HepG2 (cell line): Measurements from ENCODE around the gene OR2S2. TPM values are rescaled to one million over a fixed set of nuclear protein-coding genes. Genes with fewer than 3 reads are reported as not detected.

Source experiments
- ATAC-seq: fragments of 200-7000 bp; cut with Tn5 transposase; 3 replicates; pipeline ENCODE4 v1.9.1; 2020; ENCODE audit warnings: mild to moderate bottlenecking, moderate library complexity
- BruUV-seq: library from RNA; stranded (reverse); fragments of 400-500 nt; replicated peaks from 2 replicates; lab custom pipeline; 2021; lab: Mats Ljungman, UMichigan
- CTCF ChIA-PET: fragments of 300-600 bp; formaldehyde crosslinking; extraction: SDS; loops from one replicate; lab custom pipeline; 2021; ENCODE audit warnings: low total read pairs, inconsistent platforms, low intra/inter-chr PET ratio; lab: Yijun Ruan, JAX
- POLR2A ChIA-PET: fragments of 350-600 bp; sonication (Branson Sonifier 250); formaldehyde crosslinking; loops from one replicate; lab custom pipeline; 2020; ENCODE audit warnings: antibody characterized with exemption, inconsistent platforms; lab: Yijun Ruan, JAX
- DNase-seq: peaks from one replicate; pipeline ENCODE4 v3.0.0-alpha.2; 2015; ENCODE audit warnings: low spot score
- FAIRE-seq: peaks from 3 replicates; lab custom pipeline; 2011; peaks lifted over from hg19 to GRCh38; lab: Jason Lieb, UNC
- H2AFZ ChIP-seq: one replicate; pipeline ENCODE4 v1.6.1; 2011; ENCODE audit warnings: low read length, inconsistent platforms
- H3K27ac ChIP-seq: fragments of 300-600 bp; 3 replicates; pipeline ENCODE4 v1.8.0; 2011; ENCODE audit warnings: mixed run types, mild to moderate bottlenecking, mixed read lengths, low read length, inconsistent platforms; ENCODE audit not compliant: insufficient read depth; ENCODE audit errors: extremely low read length
- H3K27me3 ChIP-seq, 2 experiments: fragments of 200-600 bp in 1 of 2; 2 replicates in 1 of 2; 3 replicates in 1 of 2; pipeline versions ENCODE4 v1.6.0 to v1.8.0; 2011; ENCODE audit warnings: low read length in 2 of 2, mild to moderate bottlenecking in 2 of 2, moderate library complexity in 2 of 2, inconsistent platforms in 1 of 2; ENCODE audit not compliant: insufficient read depth in 2 of 2, control insufficient read depth in 1 of 2
- H3K36me3 ChIP-seq, 2 experiments: fragments of 200-600 bp in 1 of 2; replicated peaks in 1 of 2; 2 replicates in 1 of 2; 3 replicates in 1 of 2; pipeline versions ENCODE4 v1.5.1 to v1.8.0; 2011; ENCODE audit warnings: low read length in 2 of 2, inconsistent platforms in 1 of 2; ENCODE audit not compliant: insufficient read depth in 2 of 2, control insufficient read depth in 1 of 2
- H3K4me1 ChIP-seq: 2 replicates; pipeline ENCODE4 v1.5.1; 2012; ENCODE audit warnings: low read length, inconsistent platforms; ENCODE audit not compliant: insufficient read depth
- H3K4me2 ChIP-seq: 2 replicates; pipeline ENCODE4 v1.6.0; 2011; ENCODE audit warnings: low read depth, low read length, inconsistent platforms
- H3K4me3 ChIP-seq, 3 experiments: fragments of 200-600 bp in 1 of 3; sonication (generic), shearing (Covaris generic) in 1 of 3; replicated peaks in 1 of 3; 2 replicates each; pipeline ENCODE4 v1.5.1; 2011 to 2016; ENCODE audit warnings: low read length in 3 of 3, inconsistent platforms in 2 of 3, low read depth in 2 of 3, mild to moderate bottlenecking in 2 of 3, control low read depth in 1 of 3, mixed read lengths in 1 of 3; ENCODE audit not compliant: insufficient read depth in 1 of 3
- H3K79me2 ChIP-seq: one replicate; pipeline ENCODE4 v1.6.1; 2011; ENCODE audit warnings: low read length, inconsistent platforms; ENCODE audit not compliant: insufficient read depth
- H3K9ac ChIP-seq: 2 replicates; pipeline ENCODE4 v1.6.0; 2011; ENCODE audit warnings: mild to moderate bottlenecking, low read depth, low read length, inconsistent platforms; ENCODE audit not compliant: insufficient read depth
- H3K9me3 ChIP-seq: 2 replicates; pipeline ENCODE4 v1.5.1; 2012; ENCODE audit warnings: mild to moderate bottlenecking, low read length
- H4K20me1 ChIP-seq: 2 replicates; pipeline ENCODE4 v1.6.0; 2011; ENCODE audit warnings: inconsistent platforms, mild to moderate bottlenecking, low read length, moderate library complexity; ENCODE audit not compliant: insufficient read depth
- GATAD2A ChIP-seq: IDR thresholded peaks from 2 replicates; pipeline ENCODE4 v1.6.1; 2016
- KDM3A ChIP-seq: IDR thresholded peaks from 2 replicates; pipeline ENCODE4 v1.6.1; 2018; ENCODE audit warnings: low read depth, missing compliant biosample characterization
- MTA1 ChIP-seq: sonication (generic); formaldehyde crosslinking; IDR thresholded peaks from 2 replicates; pipeline ENCODE4 v1.4.0; 2020; ENCODE audit warnings: missing genetic modification reagents, mild to moderate bottlenecking, borderline replicate concordance
- NCOA5 ChIP-seq: sonication (generic); formaldehyde crosslinking; IDR thresholded peaks from 2 replicates; pipeline ENCODE4 v1.4.0; 2020; ENCODE audit warnings: missing genetic modification reagents
- THAP11 ChIP-seq: IDR thresholded peaks from 2 replicates; pipeline ENCODE4 v1.6.1; 2016; ENCODE audit warnings: missing biosample characterization, missing genetic modification reagents
- YEATS4 ChIP-seq: sonication (generic); formaldehyde crosslinking; IDR thresholded peaks from 2 replicates; pipeline ENCODE4 v1.4.0; 2020; ENCODE audit warnings: missing genetic modification reagents, borderline replicate concordance
- ZFP1 ChIP-seq: IDR thresholded peaks from 2 replicates; pipeline ENCODE4 v1.6.1; 2016
- ZNF121 ChIP-seq: sonication (generic); formaldehyde crosslinking; IDR thresholded peaks from 2 replicates; pipeline ENCODE4 v1.5.0; 2020; ENCODE audit warnings: mild to moderate bottlenecking, missing genetic modification reagents
- ZNF660 ChIP-seq: sonication (generic); formaldehyde crosslinking; IDR thresholded peaks from 2 replicates; pipeline ENCODE4 v1.5.1; 2020; ENCODE audit warnings: mild to moderate bottlenecking, low read depth, missing genetic modification reagents, borderline replicate concordance
- ZNF7 ChIP-seq: IDR thresholded peaks from 2 replicates; pipeline ENCODE4 v1.6.1; 2016; ENCODE audit warnings: missing biosample characterization, missing genetic modification reagents
- WGBS: methylation state at CpG from one replicate; pipeline ENCODE4 v1.1.6; 2017; ENCODE audit warnings: low lambda C conversion rate; 5-methylcytosine and 5-hydroxymethylcytosine counted together
- in situ Hi-C: cut with HindIII; loops from 2 replicates; pipeline ENCODE4 v1.10.0; 2017; ENCODE audit warnings: low pct_unique_long_range_greater_than_20kb; ENCODE audit not compliant: extremely low pct_ligation_motif_present
- intact Hi-C: fragments of 100-400 bp; cut with micrococcal nuclease; formaldehyde crosslinking; loops from one replicate; pipeline ENCODE4 v1.10.0; 2022; ENCODE audit not compliant: unreplicated experiment
- polyA plus RNA-seq, 8 experiments: library from polyadenylated mRNA; depleted of rRNA in 3 of 8; stranded (reverse) in 7 of 8; unstranded in 1 of 8; fragments of >200 nt; fragmentation: Illumina TruSeq in 4 of 8; extraction: Trizol in 4 of 8; gene quantifications; 2 replicates each; pipeline versions ENCODE4 v1.2.1 to v1.2.3, GENCODE V29; 2011 to 2016; ENCODE audit warnings: low read depth in 4 of 8, missing spikeins in 1 of 8, mixed read lengths in 1 of 8; ENCODE audit not compliant: insufficient read depth in 1 of 8
- total RNA-seq, 5 experiments: library from RNA; depleted of rRNA; stranded (reverse); fragments of >200 nt; fragmentation: Illumina TruSeq; extraction: Trizol; gene quantifications; 2 replicates each; pipeline ENCODE4 v1.2.3, GENCODE V29; 2016; ENCODE audit warnings: low read depth in 1 of 5
- TF ChIP-seq, protein P1 (sequence below): sonication (generic); formaldehyde crosslinking; IDR thresholded peaks from 2 replicates; pipeline ENCODE4 v1.4.0; 2020; ENCODE audit warnings: mild to moderate bottlenecking, low read depth, missing genetic modification reagents
- TF ChIP-seq, protein P2 (sequence below), 2 experiments: sonication (generic) in 1 of 2; formaldehyde crosslinking in 1 of 2; IDR thresholded peaks; 2 replicates each; pipeline versions ENCODE4 v1.5.1 to v1.6.1; 2011 to 2020; ENCODE audit warnings: borderline replicate concordance in 1 of 2, low read depth in 1 of 2, low read length in 1 of 2, mild to moderate bottlenecking in 1 of 2, missing genetic modification reagents in 1 of 2, moderate library complexity in 1 of 2
- TF ChIP-seq, protein P3 (sequence below): sonication (generic); formaldehyde crosslinking; IDR thresholded peaks from 2 replicates; pipeline ENCODE4 v1.5.0; 2020; ENCODE audit warnings: mild to moderate bottlenecking, missing genetic modification reagents

Gene OR2S2
- total and polyA plus RNA-seq, 2 of the 13 experiments (the other 11 are each of a cell fraction or from before 2014, with no cell fraction given) = not detected

DNA sequence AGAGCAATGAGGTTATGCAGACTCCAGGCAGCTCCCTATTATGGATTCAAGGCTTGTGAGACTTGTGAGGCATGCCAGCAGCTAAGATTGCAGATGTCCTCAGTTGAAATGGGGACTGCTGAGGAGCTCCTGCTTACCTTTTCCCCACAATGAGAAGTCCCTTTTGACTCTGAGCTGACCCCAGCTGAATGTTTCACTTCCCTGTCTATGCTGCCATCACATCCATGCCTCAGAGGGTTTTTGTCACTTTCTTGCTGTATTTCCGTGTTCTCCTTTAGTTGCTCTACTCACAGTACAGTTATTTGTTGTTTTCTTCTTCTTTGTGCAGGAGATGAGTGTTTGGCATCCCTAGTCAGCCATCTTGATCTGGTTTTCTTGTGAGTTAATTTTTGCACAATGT, 18.8 kb upstream of the OR2S2 start (continued):
- TF ChIP-seq ZNF7 (CRISPR knock-in tag) (no peak), YEATS4 (CRISPR knock-in tag) (no peak), ZNF660 (CRISPR knock-in tag) (no peak), GATAD2A (CRISPR knock-in tag) (no peak), ZFP1 (CRISPR knock-in tag) (no peak)

DNA sequence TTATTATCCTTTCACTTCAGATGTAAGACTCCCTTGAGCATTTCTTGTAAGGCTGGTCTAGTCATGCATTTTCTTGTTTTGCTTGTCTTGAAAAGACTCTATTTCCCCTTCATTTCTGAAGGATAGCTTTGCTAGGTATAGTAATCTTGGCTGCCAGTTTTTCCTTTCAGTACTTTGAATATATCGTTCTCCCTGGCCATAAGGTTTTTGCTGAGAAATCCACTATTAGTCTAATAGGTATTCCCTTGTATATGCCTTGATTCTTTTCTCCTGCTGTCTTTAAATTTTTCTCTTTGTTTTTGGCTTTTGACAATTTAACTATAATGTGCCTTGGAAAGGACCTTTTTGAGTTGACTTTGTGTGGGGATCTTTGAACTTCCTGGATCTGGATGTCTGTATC, 16.8 kb upstream of the OR2S2 start:
- peaks cover 7% of the 10 kb centered on the region; the same call in 1 of the 2 replicates for H3K9me3 ChIP-seq
- ATAC-seq (no peak), DNase-seq (no peak), FAIRE-seq (no peak)
- H3K4me1 ChIP-seq = no peaks in the 10 kb centered on the region
- TF ChIP-seq, protein P1, sequence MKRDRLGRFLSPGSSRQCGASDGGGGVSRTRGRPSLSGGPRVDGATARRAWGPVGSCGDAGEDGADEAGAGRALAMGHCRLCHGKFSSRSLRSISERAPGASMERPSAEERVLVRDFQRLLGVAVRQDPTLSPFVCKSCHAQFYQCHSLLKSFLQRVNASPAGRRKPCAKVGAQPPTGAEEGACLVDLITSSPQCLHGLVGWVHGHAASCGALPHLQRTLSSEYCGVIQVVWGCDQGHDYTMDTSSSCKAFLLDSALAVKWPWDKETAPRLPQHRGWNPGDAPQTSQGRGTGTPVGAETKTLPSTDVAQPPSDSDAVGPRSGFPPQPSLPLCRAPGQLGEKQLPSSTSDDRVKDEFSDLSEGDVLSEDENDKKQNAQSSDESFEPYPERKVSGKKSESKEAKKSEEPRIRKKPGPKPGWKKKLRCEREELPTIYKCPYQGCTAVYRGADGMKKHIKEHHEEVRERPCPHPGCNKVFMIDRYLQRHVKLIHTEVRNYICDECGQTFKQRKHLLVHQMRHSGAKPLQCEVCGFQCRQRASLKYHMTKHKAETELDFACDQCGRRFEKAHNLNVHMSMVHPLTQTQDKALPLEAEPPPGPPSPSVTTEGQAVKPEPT = no peak
- TF ChIP-seq ZNF121 (CRISPR knock-in tag) (no peak), THAP11 (CRISPR knock-in tag) (no peak), MTA1 (CRISPR knock-in tag) (no peak), NCOA5 (no peak), KDM3A (CRISPR knock-in tag) (no peak)
- TF ChIP-seq, protein P2, sequence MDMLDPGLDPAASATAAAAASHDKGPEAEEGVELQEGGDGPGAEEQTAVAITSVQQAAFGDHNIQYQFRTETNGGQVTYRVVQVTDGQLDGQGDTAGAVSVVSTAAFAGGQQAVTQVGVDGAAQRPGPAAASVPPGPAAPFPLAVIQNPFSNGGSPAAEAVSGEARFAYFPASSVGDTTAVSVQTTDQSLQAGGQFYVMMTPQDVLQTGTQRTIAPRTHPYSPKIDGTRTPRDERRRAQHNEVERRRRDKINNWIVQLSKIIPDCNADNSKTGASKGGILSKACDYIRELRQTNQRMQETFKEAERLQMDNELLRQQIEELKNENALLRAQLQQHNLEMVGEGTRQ (IDR thresholded peaks at IDR 0.05; ENCODE audit: low read depth, low read length) = no peak
- TF ChIP-seq, protein P2 (CRISPR knock-in tag; IDR thresholded peaks at IDR 0.05; ENCODE audit: borderline replicate concordance) = no peak
- TF ChIP-seq, protein P3, sequence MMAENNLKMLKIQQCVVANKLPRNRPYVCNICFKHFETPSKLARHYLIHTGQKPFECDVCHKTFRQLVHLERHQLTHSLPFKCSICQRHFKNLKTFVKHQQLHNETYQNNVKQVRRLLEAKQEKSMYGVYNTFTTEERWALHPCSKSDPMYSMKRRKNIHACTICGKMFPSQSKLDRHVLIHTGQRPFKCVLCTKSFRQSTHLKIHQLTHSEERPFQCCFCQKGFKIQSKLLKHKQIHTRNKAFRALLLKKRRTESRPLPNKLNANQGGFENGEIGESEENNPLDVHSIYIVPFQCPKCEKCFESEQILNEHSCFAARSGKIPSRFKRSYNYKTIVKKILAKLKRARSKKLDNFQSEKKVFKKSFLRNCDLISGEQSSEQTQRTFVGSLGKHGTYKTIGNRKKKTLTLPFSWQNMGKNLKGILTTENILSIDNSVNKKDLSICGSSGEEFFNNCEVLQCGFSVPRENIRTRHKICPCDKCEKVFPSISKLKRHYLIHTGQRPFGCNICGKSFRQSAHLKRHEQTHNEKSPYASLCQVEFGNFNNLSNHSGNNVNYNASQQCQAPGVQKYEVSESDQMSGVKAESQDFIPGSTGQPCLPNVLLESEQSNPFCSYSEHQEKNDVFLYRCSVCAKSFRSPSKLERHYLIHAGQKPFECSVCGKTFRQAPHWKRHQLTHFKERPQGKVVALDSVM (CRISPR knock-in tag) = no peak
- peaks cover 0 to 7% of the 10 kb centered on the region in 2 experiments; a peak in 1 of 5 replicates for H3K27me3 ChIP-seq
- no peaks in the 10 kb centered on the region for H3K79me2 ChIP-seq
- H3K36me3 ChIP-seq = no peaks in the 10 kb centered on the region
- no peak overlapping the region for H3K9ac ChIP-seq
- BruUV-seq = no TSS peak
- H3K4me3 ChIP-seq = no peak overlapping the region
- ChIA-PET POLR2A (no interaction called here), CTCF (no interaction called here)
- 0% methylated on average over 1 of the region's 1 CpG for WGBS
- intact Hi-C loops = no loop called here
- in situ Hi-C loops = no loop called here
- H2AFZ ChIP-seq = no peak overlapping the region
- no peaks in the 10 kb centered on the region for H4K20me1 ChIP-seq
- no peak overlapping the region for H3K27ac ChIP-seq
- H3K4me2 ChIP-seq = no peak overlapping the region
